ENCODE results near the gene PFKL.

Gene PFKL

DNA sequence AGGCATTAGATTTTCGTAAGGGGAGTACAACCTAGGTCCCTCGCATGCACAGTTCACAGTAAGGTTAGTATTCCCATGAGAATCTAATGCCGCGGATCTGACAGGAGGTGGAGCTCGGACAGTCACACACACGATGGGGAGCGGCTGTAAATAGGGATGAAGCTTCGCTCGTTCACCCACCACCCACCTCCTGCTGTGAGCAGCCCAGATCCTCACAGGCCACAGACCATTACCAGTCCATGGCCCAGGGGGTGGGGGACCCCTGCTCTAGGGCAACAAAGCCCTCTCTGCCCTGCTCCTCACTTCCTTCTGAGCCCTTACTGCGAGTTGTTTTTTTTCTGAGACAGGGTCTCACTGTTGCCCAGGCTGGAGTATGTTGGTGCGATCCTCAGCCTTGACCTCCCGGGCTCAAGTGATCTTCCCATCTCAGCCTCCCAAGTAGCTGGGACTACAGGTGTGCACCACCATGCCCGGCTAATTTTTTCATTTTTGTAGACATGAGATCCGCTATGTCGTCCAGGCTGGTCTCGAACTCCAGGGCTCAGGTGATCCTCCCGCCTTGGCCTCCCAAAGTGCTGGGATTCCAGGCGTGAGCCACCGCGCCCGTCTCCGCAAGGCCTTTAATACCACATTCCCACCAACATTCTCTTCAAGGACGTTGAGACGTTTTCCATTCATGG lies 74.9 kb downstream of the PFKL start:
- H3K4me2 ChIP-seq: peak overlapping the region; percentile 79 to 99 (median 85)
- H3K36me3 ChIP-seq: peaks cover 83 to 100% (median 97%) of the 10 kb centered on the region in 11 experiments
- H4K20me1 ChIP-seq: peaks cover 0 to 70% (median 38%) of the 10 kb centered on the region in 11 experiments; a peak in 17 of 22 replicates
- H3K4me1 ChIP-seq: peaks cover 47 to 68% (median 62%) of the 10 kb centered on the region in 10 experiments
- H3K9me3 ChIP-seq (replicated peaks in 1 of 11): peaks cover 11 to 70% (median 29%) of the 10 kb centered on the region in 11 experiments; a peak in 20 of 22 replicates
- no peaks in the 10 kb centered on the region for H3K27me3 ChIP-seq
- H3K4me3 ChIP-seq: peak overlapping the region in 9 of 10 experiments; percentile 6 to 51 (median 42); a peak in 15 of 20 replicates
- H3K9ac ChIP-seq: peak overlapping the region in 8 of 11 experiments; percentile 47 to 76 (median 68); a peak in 15 of 22 replicates
- peak overlapping the region; percentile 65 to 90 (median 83); a peak in 21 of 22 replicates for H3K27ac ChIP-seq
- no peak for TF ChIP-seq Cebpa-rat (IDR thresholded peaks at IDR 0.05)

GRCh38 chr21:44375281-44375651 lies 75.4 kb downstream of the PFKL start:
- no peaks in the 10 kb centered on the region for H3K27me3 ChIP-seq
- peaks cover 47 to 68% (median 62%) of the 10 kb centered on the region in 10 experiments for H3K4me1 ChIP-seq
- peak overlapping the region in 8 of 10 experiments; percentile 6 to 51 (median 44); a peak in 11 of 20 replicates for H3K4me3 ChIP-seq
- peak overlapping the region; percentile 4 to 76 (median 59); a peak in 19 of 22 replicates for H3K9ac ChIP-seq
- H3K36me3 ChIP-seq: peaks cover 83 to 100% (median 97%) of the 10 kb centered on the region in 11 experiments
- peaks cover 16 to 75% (median 33%) of the 10 kb centered on the region in 11 experiments for H3K9me3 ChIP-seq (replicated peaks in 1 of 11)
- TF ChIP-seq Cebpa-rat (IDR thresholded peaks at IDR 0.05): peak in 8 of 11 experiments; percentile 71 to 92 (median 88); a peak in 16 of 22 replicates
- H4K20me1 ChIP-seq: peaks cover 0 to 71% (median 39%) of the 10 kb centered on the region in 11 experiments; a peak in 17 of 22 replicates
- H3K4me2 ChIP-seq: peak overlapping the region; percentile 79 to 99 (median 85)
- H3K27ac ChIP-seq: peak overlapping the region; percentile 66 to 90 (median 83)

- peaks cover 19 to 75% (median 33%) of the 10 kb centered on the region in 11 experiments for H3K9me3 ChIP-seq (replicated peaks in 1 of 11)
- peaks cover 83 to 100% (median 97%) of the 10 kb centered on the region in 11 experiments for H3K36me3 ChIP-seq
- H4K20me1 ChIP-seq: peaks cover 0 to 71% (median 39%) of the 10 kb centered on the region in 11 experiments; a peak in 16 of 22 replicates
- H3K4me2 ChIP-seq: peak overlapping the region; percentile 79 to 99 (median 85)
- H3K9ac ChIP-seq: peak overlapping the region; percentile 4 to 76 (median 59); a peak in 19 of 22 replicates
- no peaks in the 10 kb centered on the region for H3K27me3 ChIP-seq
- H3K4me3 ChIP-seq: peak overlapping the region in 7 of 10 experiments; percentile 3 to 46 (median 23); a peak in 8 of 20 replicates
- no peak for TF ChIP-seq Cebpa-rat (IDR thresholded peaks at IDR 0.05)
- H3K4me1 ChIP-seq: peaks cover 47 to 68% (median 62%) of the 10 kb centered on the region in 10 experiments
- H3K27ac ChIP-seq: peak overlapping the region; percentile 66 to 90 (median 83)
Observed at GRCh38 chr21:44375761-44376241, 75.9 kb downstream of the PFKL start.

DNA sequence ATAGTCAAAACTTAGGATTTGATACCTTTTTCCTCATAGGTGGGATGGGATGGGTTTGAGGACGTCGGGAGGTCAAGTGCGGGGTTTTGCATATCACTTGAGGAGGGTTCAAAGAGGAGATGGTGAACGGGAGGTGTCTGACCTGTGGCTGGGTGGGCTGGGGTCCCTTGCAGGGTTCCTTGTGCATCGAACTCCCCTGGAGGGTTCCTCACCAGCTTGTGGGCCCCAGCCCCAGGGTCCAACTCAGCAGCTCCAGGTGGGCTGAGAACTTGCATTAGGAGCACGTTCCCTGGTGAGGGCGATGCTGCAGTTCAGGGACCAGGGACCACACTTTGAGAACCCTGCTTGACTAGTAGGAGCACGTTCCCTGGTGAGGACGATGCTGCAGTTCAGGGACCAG lies 76.8 kb downstream of the PFKL start:
- H3K4me2 ChIP-seq: peak overlapping the region; percentile 79 to 99 (median 85)
- no peaks in the 10 kb centered on the region for H3K27me3 ChIP-seq
- H3K9me3 ChIP-seq (replicated peaks in 1 of 11): peaks cover 19 to 75% (median 35%) of the 10 kb centered on the region in 11 experiments
- H3K4me1 ChIP-seq: peaks cover 47 to 66% (median 61%) of the 10 kb centered on the region in 10 experiments
- H3K9ac ChIP-seq: peak overlapping the region in 9 of 11 experiments; percentile 31 to 76 (median 58); a peak in 14 of 22 replicates
- peak overlapping the region in 8 of 11 experiments; percentile 81 to 90 (median 86); a peak in 15 of 22 replicates for H3K27ac ChIP-seq
- no peak for TF ChIP-seq Cebpa-rat (IDR thresholded peaks at IDR 0.05)
- peak overlapping the region in 5 of 10 experiments; percentile 33 to 46 (median 42); a peak in 6 of 20 replicates for H3K4me3 ChIP-seq
- H4K20me1 ChIP-seq: peaks cover 0 to 67% (median 37%) of the 10 kb centered on the region in 11 experiments; a peak in 15 of 22 replicates
- peaks cover 84 to 99% (median 96%) of the 10 kb centered on the region in 11 experiments for H3K36me3 ChIP-seq
